Left renal cortex interstitium (tissue), 4 donors: ENCODE results near the gene ASCC1. TPM values are rescaled to one million over a fixed set of nuclear protein-coding genes. Genes with fewer than 3 reads are reported as not detected.

ENCODE experiments used
- DNase-seq, 4 donors: peaks; one replicate each; pipeline ENCODE4 v3.0.0-alpha.2; 2013; ENCODE audit warnings: low read depth in 4 of 4, low spot score in 2 of 4, missing footprints in 1 of 4
- polyA plus RNA-seq, 4 donors: library from polyadenylated mRNA; unstranded; fragments of 120-200 nt; gene quantifications; one replicate each; pipeline ENCODE4 v1.2.1, GENCODE V29; 2013; ENCODE audit not compliant: insufficient read length in 4 of 4

ASCC1 gene
- polyA plus RNA-seq, 4 donors = 34.8 to 46.0 (median 43.8) TPM

DNA sequence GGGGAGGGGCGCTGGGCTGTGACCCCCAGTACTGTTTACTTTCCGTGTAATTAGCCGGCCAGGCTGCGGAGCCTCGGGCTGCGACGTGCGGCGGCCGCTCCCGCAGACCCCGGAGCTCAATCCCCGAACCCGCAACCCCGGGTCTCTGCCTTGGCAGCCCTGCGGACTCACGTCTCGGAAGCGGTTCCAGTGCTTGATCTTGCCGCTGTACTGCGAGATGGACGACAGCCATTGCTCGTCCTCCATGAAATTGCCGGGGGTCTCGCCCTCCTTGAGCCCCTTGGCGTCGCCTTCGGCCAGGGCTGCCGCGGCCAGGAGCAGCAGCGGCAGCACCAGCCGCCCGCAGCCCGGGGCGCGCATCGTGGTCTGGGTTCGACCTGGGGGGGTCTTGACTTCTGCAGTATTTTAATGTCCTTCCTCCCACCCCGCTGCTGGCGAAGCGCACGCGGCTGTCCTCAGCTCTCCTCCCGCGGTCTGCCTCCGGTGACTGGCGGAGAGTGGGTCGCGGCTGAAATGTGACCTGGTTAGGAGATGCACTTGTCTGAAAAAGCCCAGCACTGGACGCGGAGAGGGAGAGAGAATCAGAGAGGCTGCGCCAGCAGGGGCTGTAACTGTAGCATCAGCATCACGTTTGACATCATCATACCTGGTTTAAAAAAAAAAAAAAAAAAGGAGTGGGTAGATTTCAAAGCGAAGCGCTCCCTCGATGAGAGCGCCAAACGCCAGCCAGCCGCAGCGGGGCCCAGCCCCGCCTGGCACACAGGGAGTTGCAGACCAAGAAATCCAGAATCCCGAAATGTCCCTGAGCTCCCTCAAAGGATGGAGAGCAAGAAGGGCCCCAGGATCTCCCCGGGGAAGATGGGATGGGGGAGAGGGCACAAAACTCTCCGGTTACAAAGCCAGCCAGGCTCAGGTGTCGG, 127.8 kb downstream of the ASCC1 start, which contains the start of gene SPOCK2:
Gene SPOCK2 (minus strand): TSS at position 583 of the 920 bp plus-strand sequence. CDS start 223 bp downstream, at position 360.
- DNase-seq = no peak

DNA sequence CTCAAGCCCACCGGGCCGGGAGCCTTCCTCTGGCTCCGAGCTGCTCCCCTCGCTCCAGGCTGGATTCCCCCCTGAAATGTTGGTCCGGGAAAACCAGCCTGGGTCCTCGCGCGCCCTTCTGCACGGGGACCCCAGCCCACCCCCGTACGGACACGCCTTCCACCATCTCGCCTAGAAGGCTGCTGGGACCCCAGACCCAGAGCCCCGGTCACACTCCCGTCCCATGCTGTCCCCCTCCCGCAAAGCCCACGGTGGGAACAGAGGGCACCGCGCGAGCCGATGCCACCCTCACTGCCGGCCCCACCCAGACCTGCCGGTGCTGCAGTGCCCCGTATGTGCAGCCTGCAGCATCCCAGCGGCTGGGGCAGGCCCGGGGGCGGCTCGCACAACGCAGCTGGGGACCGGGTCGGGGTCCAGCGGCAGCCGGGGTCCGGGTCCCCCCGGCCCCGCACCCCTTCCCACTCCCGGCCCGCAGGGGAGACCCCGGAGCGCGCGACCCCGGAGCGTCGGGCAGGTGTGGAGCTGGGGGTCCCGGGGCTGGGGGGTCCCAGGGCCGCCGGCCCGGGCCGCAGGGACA, 128.6 kb downstream of the ASCC1 start:
- no peak for DNase-seq

DNA sequence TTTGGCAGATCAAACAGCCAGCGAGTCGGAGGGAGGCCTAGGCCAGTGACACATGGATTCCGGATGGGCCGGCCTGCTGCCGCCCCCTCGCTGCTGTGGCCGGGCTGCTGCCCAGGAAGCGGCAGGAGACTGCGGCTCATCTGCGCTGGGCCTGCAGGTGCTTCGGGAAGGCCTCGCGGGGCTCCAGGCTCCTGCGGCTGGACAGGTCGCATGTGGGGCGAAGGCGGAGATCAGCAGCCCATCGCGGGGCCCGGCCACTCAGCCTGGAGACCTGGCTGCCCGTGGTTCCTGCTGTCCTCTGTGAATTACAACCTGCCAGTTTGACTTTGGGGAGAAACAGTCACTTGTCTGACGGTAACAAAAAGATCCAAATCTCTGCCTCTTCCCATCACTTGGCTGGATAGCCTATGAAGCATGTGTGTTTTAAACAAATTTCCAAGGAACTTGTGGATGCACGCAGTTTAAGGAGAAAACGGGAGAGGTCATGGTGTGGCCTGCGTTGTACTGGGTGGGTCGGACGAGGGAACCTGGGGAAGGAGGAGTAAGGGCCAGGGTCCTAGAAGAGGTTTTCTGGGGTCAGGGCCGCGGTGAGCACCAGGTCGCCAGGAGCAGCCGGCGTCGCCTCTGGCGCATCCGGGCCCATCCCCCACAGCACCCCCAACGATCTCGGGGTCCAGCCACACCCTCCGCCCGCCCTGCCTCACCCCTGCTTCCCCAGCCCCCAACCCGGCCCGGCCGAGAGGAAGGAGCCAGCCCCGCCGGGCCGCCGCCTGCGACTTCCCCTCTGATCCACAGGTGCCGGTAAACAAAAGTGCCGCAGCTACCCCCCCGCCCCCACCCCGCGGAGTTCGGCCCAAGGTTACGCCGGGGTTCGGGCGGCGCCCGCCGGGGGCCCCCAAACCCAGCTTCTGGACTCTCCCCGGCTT, 129.3 kb downstream of the ASCC1 start:
- no peak for DNase-seq

DNA sequence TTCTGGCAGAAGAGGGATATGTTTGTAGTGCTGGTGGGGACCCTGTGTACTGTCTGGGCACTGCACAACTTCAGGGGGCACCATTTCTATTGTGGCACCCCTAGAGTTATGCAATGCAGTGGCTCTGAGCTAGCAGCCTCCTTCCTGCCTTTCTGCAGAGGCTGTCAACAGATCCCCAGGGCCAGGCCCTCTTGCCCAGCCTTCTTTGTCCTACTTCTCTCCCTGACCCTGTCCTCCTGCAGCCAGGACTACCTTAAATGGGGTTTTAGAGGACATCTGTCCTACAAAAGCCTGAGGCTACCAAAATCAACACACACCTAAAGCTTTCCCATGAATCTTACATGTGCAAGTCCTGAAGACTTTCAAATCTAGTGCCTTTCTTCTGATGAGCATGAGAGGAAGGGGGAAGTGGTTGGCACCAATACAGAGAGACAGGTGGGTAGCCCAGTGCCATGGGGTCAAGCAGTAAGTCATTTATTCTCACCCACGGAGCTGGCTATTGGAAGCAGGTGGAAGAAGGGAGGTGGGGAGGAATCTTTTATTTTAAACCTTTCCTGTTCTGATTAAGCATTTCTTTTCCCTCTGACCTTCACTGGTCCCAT, 130.1 kb downstream of the ASCC1 start:
- no peak for DNase-seq

DNA sequence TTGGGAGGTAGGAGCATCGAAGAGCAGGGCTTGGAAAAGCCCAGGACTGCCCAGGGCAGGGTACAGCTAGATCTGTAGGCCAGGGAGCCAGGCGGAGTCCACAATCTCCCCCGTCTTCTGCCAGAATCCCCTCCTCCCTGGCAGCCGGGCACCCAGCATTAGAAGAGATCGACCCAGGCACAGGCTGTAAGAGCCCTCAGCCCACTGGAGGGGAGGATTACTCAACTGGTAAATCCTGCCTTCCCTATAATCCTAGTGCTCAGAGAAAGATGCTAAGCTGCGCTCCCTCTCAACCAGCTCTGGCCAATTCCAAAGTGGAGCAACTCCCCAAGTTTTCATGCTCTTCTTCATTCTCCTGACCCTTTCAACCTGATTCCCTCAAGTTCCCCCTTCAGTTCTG, 130.9 kb downstream of the ASCC1 start:
- no peak for DNase-seq

DNA sequence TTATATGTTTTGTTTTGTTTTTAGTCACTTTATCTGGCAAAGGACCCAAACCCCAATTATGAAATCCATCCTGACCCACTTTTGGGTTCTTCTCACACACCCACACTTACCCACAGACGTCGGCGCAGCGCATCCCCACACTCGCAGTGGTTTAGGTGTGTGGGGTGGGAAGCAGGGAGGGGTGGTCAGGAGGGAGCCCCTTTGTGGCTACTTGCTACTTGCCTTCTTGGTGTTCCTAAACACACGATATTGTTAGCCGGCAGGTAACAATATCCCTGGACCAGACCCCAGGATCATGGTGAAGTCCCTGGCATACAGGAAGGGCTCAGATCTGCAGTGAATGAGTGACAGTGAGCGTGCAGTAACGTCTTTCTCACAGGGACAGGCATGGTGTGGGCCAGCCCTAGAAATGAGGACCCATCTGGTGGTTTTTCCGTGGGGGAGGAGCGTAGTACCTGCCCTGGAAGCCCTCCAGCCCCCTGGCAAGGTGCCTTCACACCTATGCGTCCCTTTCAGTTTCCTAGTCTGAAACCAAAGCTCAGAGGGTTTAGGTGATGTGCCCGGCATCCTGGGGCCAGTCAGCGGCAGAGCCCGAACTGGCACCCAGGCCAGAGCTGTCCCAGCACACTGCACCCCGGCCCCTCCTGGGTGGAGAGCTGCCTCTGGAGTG, 132.2 kb downstream of the ASCC1 start:
- no peak for DNase-seq

DNA sequence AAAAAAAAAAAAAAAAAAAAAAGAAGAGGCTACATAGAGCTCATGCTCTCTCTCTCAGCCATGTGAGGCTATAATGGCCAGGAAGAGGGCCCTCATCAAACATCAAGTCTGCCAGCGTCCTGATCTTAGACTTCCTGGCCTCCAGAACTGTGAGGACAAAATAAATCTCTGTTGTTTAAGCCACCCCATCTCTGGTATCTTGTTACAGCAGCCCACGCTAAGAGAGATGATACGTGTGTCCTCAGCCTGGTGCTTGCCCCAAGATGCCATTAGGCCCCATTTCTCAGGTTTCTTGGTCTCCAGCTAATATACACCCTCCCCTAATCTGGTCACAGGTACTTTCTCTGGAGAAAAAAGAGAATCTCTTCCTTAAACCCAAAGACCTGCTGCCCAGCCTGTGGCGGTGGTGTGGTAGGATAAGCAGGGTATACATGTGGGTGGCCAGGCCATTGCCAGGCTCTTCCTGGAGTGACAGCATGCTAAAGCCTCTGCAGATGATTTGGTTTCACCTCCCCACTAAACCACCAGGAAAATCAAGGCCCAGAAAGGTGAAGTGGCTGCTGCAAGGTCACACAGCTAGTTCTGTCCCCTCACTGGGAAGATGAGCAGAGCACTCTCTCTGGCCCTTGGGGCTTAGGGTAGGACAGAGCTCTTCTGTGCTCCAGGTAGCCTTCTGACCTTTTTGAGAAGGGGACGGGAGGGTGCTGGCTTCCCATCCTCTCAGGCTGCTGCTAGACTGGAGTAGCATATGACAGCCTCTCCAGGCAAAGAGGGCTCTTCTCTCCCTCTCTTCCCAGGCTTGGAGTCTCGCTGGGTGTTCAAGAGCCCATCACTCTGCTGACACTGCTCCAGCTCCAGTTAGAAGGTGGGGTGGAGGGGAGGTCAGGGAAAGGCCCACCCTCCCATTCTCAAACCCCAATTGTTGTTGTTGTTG, 133.0 kb downstream of the ASCC1 start:
- no peak for DNase-seq

DNA sequence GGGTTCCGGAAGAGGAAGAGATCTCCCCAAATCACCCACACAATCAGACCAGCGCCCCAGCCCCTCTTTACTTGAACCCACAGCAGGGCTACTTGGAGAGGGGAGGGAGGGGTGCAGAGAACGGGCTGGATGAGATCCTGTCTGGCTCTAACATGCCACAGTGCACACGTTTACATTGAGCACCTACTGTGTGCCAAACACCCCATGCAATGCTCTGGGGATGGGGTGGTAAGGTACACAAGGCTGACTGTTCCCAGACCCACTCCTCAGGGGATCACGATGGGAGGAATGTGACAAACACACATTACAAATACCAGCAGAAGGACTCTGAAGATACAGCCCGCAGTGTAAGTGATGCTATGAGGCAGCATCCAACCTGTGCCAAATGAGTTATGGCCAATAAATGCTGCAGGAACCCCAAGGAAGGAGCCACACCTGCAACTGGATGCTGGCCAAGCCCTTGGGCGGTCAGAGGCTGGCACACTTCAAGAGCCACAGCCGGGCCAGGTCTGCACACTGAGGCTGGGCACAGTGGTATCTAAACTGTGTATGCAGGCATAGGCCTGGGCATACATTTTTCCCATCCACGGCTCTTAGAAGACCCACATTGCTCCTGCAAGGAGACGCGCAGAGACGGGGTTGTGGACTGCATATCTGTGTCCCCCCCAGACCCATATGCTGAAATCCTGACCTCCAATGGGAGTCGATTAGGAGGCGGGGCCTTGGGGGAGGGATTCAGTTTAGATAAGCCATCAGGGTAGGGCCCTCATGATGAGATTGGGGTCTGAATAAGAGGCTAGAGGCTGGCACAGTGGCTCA, 134.1 kb downstream of the ASCC1 start:
- DNase-seq = no peak

DNA sequence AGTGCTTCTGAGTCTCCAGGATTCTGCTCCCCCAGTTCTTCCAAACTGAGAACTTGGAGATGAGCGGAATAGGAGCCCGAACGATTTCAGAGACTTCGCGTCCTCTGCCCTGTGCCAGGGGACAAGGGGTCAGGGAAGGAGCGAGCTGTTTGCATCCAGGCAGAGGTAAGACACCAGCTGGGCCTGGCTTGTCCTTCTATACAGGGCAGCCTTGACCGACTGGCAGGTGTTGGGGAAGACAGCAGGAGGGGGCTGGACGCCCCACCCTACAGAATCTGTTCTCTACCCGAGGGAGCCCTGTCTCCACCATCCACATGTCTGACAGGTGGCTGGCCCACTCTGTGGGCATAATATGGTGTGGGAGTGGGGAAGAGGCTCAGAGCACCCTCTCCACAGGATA, 134.9 kb downstream of the ASCC1 start:
- DNase-seq = no peak

DNA sequence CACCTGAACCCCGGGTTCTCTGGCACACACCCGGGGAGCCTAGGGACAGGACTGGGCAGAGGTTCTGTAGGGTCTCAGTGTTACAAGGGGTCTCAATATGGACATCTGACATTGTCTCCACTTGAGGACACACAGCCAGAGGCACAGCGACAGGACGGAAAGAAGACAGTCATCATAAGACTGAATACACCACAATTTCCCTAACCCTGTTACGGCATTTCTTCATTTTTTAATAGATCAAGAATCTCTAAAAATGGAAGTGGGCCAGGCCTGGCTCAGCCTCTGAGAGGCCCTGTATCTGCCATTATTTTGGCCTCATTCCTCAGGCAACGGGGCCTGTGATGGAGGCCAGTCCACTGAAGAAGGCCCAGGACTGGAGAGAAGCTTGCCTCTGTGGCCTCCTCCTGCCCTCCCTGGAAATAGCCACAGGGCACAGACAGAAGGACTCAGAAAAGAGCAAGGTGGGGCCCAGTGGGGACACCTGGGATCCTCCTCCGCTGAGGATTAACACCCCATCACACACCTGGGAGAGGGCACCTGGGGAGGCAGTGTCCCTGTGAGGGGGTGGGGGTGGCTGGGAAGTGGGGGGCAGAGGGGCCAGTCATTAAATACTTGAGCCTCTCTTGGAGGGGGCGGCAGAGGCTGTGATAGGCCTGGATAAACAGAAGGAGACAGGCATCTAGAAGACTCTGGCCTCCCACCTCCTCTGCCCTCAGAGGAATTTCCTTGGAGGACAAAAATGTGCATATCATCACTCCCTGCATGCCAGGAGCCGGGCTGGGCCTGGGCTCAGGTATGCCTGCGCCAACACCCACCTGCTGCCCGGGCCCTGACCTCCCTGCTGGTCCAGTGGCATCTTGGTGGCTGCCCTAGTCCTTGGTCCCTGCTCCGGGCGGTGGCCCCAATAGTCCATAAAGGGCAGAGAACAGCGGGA, 135.8 kb downstream of the ASCC1 start:
- no peak for DNase-seq

DNA sequence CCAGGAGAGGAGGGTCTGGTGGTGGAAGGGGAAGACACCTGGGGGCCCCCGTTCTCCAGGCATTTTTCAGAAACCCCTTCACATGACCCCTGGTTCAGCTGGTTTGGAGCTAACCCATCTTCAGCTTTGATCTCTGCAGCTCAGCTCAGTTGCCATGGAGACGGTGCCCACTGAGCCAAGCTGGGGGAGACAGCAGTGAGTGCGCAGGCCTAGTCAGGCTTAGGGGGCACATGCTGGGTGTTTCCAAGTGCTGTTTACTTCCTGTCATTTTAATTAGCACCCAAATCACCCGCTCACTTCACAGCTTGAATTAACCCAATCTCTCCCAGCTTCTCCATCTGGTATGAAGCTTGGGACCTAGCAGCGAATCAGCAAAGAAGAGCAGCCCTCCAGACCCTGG, 136.7 kb downstream of the ASCC1 start:
- no peak for DNase-seq

DNA sequence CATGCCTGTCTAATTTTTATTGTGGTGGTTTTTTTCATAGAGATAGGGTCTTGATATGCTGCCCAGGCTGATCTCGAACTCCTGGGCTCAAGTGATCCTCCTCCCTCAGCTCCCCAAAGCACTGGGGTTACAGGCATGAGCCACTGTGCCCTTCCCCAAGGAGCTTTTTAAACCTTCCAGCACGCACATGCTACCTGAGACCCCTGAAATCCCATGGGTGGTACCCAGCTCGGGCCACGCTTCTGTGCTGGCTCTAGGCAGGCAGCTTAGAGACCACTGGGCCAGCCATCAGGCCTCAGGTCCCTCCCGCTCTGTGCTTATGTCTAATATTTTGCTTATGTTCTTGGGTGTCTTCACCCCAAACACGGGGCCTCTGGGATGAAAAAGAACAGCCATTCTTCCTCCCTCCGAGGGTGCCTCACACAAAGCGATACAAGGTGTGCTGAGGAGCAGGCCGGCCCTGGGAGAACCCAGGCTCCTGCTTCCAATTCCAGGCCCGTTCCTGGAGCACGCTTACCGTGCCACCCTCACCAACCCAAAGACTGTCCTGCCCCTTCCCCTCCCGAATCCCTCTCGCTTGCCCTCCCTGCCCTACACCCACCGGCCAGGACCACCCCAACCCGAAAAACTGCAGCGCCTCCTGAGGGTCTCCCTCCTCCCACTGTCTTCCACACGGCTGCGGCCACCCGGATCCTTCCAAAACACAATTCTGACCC, 138.6 kb downstream of the ASCC1 start:
- no peak for DNase-seq

DNA sequence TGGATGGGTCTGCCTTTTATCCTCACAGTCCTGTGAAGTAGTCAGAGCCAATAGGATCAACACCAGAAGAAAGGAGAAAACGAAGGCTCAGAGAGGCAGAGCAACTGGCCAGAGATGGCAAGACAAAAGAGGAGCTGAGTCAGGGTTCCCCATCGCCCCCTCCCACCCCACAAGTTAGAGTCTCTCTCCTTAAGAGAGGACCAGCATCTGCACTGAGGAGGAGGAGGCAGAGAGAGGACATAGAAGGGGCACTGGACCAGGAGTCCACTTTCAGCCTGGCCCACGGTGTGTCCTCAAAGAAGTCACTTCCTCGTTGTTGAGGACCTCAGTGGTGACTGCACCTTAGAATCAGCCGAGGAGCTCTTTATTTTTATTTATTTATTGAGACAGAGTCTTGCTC, 139.3 kb downstream of the ASCC1 start:
- no peak for DNase-seq

DNA sequence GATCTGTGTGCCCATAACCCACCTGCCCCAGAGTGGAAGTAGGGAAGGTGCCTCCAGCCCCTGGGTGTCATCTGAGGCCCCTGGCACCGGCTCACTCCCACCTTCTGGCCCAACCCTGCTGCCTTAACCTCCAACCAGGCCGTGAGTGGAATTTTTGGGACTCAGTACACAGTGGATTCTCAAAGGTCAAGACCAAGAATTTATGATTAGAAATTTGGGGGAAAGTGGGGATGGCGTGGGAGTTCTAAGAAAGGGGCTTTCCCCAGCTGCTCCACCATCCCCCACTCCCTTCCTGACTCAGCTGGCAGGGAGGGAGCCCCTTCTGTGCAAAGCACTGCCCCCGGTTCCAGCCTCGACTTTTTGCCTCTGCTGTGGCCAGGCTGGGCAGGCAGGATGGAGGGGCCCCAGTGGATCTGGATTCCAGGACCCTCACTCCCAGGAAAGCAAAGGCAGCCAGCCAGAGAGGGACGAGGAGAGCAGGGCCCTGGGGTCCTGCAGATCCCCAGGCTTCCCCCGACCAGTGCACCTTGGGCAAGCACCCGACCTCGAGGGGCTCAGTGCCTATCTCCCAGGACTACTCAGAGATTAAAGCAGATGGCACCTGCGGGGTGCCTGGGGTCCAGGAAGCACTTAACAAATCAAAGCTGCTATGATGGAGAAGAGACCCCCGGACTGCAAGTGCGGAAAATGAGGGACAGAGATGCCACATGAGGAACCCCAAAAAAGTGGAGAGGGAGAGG, 140.5 kb downstream of the ASCC1 start:
- no peak for DNase-seq

DNA sequence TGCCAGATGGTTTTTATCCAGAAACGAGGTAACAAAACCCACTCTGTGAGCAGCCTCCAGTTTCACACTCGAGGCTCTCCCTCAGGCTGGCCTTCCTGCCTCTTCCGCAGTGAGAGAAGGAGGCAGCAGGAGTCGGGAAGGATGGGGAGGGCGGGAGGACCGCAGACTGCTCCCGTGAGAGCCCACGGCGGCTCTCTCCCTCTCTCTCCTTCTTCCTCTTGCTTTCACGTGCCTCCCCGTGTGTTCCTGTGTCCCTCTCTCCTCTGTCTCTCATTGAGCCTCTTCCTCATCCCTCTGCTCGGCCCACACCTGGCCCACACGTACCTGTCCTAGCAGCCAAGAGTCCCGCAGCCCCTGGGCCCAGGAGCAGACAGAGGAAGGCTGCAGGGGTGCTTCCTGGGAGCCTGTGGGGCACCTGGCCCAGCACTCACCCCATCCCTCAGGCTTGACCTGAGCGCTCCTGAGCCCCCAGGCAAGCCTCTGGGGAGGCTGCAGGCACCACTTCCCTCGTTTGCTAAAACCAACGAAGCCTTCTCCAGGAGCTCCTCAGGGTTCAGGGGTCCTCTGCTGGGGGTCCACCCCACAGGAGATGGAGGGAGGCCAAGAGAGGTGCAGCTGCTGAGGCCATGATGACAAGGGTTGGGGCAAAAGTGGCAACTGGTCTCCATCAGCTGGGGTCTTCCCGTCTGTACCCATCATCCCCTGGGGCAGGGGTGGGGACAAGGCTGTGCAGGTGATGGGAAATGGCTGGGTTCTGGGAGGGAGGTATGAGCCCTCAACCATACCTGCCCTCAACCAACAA, 141.3 kb downstream of the ASCC1 start:
- DNase-seq = no peak
